GM18867 (cell line): ENCODE data around the gene GTF2F2.

Experiments
- ATAC-seq: cut with Tn5 transposase; IDR thresholded peaks from one replicate; pipeline ENCODE4 v1.9.1; 2021; ENCODE audit warnings: mild to moderate bottlenecking, moderate library complexity; ENCODE audit not compliant: unreplicated experiment

GTF2F2 gene

DNA sequence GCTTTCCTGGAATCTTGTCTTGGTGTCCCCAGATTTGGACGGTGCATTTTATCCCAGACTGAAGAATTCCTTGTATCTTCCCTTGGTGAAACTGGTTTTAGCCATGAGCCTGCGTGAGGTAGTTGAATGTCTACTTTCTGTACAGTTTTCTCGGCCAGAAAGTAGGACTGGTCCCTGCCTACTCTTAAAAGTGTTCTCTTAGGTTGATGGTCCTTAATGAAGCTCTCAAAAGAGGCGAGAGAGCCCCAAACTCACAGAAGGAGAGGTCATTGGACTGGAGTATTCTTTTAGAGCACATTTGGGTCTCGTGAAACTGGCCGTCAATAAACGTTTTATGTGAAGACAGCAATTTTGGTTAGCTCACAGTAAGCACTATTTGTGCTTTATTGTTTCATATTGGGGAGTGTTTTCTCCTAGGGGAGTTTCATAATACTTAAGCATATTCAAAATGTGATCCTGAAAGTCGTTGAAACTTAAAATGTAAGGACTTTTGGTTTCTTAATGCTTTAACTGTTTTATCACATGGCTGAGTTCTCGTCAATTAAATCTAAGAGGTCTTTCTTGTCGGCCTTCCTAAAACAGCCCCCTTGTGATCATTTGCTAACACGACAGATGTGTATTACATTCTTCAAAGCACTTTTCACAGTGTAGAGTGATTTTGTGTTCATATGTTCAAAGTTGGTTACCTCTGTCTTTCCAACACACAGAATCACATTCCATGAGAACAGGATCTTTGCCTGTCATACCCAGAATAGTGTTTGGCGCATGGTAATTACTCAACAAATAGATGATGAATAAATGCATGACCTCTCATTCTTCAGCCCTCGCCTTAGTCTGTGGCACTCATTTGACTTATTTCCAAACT lies 889 bp downstream of the GTF2F2 start:
- ATAC-seq = no peak

DNA sequence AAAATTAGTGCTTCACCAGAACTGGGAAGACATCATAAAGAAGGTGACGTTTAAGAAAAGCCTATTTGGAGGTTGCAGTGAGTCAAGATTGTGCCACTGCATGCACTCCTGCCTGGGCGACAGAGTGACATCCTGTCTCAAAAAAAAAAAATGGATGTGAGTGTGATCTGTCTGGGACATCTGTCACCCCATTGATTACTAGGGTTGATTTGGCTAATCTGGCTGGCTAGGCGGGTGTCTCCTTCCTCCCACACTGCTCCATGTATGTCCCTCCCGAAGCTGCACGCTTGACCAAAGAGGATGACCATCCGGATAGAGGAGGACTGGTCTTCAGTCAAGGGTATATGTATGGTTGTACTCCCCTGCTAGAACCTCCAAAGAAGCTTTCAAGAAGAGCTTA lies 2.6 kb downstream of the GTF2F2 start:
- no peak for ATAC-seq

- peak; percentile 93 for ATAC-seq
Measured at GRCh38 chr13:45132369-45133064, 12.2 kb downstream of the GTF2F2 start.

- no peak for ATAC-seq
Measured at GRCh38 chr13:45133396-45134118, 13.2 kb downstream of the GTF2F2 start.

GRCh38 chr13:45136741-45137504 lies 16.6 kb downstream of the GTF2F2 start:
- no peak for ATAC-seq

- ATAC-seq = no peak
Measured at GRCh38 chr13:45137526-45137925, 17.2 kb downstream of the GTF2F2 start.

DNA sequence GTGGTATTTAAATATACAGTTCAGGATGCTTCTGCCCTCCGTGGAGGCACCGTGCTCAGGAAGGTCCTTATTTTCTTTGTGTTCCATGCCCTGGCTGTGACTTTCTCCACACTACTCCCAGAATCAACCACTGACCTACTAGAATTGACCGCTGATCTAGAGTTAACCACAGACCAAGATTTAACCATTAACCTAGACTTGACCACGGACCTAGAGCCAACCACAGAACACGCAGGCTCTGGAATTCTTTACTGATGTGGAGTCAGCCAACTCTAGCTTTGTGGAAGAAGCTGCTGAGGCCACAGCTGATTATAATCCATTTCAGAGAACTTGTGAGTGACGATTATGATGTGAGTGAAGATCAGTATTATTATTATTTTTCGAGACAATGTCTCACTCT lies 18.0 kb downstream of the GTF2F2 start:
- ATAC-seq = no peak

GRCh38 chr13:45141369-45141768 lies 21.1 kb downstream of the GTF2F2 start:
- ATAC-seq = no peak

DNA sequence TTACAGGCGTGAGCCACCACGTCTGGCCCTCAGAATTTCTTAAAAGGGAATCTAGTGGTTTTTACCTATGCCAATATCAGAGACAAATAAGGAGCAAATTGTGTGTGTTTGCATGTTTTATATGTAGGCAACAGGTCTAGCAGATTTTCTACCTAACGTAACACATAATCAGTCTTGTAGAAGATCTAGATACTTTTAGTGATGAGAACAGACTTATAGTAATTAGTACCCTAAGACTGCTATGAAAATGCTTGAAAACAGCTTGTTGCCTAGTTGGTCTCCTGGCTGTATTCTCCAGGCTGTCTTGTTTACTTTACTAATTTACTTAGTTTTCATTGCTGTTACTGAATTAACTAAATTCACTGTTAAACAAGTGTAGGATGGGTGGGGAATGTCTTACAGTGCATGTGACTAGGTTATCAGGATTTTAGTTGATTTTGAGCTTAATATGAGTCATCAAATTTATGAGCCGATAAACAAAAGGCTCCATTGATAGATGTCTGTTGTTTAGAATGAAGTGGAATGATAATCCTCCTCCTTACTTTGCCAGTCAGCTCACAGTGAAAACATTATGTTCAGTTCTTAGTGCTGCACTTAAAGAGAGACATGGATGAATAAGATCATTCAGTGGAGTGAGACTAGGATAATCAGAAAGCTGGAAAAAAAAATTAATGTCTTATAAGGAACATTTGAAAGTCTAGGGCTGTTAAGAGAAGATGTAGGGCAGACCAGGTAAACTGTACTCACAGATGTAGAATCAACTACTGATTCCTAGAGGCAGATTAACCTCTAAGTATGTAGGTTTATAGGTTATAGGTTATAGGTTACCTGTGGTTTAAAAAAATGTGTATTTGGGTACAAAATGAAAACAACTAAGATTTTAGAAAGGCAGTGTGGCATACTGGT lies 22.4 kb downstream of the GTF2F2 start:
- ATAC-seq = no peak

- no peak for ATAC-seq
Measured at GRCh38 chr13:45143346-45143751, 23.0 kb downstream of the GTF2F2 start.

GRCh38 chr13:45149964-45150363 lies 29.7 kb downstream of the GTF2F2 start:
- no peak for ATAC-seq

DNA sequence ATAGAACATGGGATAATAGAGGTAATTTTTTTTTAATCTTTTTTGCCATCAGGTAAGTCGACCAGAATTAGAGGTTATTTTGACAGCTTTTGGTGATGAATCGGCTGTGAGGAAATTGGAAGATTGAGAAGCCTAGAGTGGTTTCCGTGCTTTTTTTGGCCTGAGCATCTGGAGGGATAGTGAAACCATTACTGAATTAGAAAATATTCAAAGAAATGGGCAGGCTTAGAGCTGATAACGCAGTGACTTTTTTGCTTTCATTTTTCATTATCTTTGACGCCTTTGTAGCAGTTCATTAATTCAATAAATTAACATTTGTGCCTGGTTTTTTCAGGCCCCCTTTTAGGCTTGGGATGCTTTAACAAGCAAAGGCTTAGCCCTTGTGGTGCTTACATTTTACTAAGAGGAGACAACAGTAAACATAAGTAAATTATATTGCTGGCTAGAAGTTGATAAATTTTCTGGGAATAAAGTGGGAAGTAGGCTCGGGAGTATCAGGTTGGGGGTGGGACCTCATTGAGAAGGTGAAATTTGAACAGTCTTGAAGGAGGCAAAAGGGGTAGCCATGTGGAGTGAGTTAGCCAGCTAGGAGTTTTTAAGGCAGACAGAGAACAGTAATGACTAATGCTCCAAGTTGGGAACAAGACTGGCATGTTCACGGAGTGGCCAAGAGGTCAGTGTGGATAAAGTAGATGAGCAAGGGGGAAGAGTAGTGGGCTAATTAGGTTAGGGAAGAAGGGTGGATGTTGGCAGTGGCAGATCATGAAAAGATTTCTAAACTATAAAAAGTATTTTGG lies 36.5 kb downstream of the GTF2F2 start:
- peak; percentile 91 for ATAC-seq

- no peak for ATAC-seq
Measured at GRCh38 chr13:45162194-45162593, 41.9 kb downstream of the GTF2F2 start.

- no peak for ATAC-seq
Measured at GRCh38 chr13:45162821-45163220, 42.5 kb downstream of the GTF2F2 start.

GRCh38 chr13:45166858-45167257 lies 46.5 kb downstream of the GTF2F2 start:
- no peak for ATAC-seq

DNA sequence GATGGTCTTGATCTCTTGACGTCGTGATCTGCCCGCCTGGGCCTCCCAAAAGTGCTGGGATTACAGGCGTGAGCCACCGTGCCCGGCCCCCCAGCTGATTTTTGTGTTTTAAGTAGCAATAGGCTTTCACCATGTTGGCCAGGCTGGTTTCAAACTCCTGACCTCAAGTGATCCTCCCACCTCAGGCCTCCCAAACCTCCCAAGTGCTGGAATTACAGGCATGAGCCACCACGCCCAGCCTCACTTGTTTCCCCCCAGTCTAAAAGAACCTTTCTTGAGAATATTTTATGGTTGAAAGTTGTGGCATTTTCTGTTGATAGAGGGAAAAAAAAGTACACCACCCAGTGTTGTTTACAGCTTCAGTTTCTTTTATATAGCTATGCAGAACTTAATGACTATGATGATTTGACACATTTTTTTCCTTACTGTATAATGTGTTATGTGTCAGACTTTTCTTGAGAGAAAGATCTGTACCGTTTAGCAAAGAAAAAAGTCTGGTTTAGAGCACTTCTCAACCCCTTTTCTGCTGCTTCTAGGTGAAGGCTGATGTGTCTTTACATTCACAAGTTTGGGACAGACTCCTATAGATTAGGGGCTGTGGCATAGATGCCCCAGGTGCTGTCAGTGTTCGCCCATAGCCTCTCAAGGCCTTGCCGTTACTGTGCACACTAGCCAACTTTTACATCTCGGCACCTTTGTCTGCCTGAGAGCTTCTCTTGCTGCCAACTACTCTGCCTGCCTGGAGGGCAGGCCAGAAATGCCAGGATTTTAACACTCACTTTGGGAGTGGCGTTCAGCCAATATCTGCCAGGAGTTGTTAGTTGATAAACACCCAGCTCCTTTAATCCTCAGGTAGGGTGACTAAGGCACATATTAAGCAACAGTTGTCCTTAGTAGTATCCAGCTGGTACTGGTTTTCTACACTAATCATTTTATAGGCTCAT lies 47.6 kb downstream of the GTF2F2 start:
- no peak for ATAC-seq

DNA sequence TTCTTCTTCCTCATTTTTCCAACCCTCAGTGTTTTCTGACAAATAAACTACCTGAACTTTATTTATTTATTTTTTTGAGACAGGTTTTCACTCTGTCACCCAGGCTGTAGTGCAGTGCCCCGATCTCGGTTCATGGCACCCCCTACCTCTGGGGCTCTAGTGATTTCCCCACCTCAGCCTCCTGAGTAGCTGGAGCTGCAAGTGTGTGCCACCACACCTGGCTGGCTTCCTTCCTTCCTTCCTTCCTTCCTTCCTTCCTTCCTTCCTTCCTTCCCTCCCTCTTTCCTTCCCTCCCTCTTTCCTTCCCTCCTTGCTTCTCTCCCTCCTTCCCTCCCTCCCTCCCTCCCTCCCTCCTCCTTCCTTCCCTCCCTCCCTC lies 48.2 kb downstream of the GTF2F2 start:
- no peak for ATAC-seq

- ATAC-seq = no peak
Measured at GRCh38 chr13:45174478-45174877, 54.2 kb downstream of the GTF2F2 start.
